IPS-NIHi7 (cell line): Measurements from ENCODE around the gene LAD1.

ENCODE experiments used
- DNase-seq: peaks from one replicate; pipeline ENCODE4 v3.0.0; 2012; ENCODE audit warnings: mixed read lengths; ENCODE audit errors: extremely low spot score

The LAD1 gene

DNA sequence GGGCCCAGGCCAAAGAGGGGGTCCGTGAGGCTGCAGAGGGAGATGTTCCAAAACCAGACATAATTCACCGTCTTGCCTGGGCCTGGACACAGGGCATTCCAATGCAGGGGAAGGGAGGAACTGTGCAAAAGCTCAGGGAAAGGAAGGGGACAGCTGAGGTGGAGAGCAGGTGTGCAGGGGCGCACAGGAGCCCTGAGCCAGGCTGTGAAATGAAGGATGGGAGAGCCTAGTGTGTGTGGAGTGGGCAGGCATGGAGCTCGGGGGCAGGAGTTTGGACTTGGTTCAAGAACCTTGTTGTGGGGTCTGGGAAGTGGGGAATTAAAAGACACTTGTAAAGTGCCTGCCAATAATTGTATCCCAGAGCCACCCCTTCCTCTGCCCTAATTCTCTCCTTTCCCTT, 20.1 kb upstream of the LAD1 start:
- no peak for DNase-seq

DNA sequence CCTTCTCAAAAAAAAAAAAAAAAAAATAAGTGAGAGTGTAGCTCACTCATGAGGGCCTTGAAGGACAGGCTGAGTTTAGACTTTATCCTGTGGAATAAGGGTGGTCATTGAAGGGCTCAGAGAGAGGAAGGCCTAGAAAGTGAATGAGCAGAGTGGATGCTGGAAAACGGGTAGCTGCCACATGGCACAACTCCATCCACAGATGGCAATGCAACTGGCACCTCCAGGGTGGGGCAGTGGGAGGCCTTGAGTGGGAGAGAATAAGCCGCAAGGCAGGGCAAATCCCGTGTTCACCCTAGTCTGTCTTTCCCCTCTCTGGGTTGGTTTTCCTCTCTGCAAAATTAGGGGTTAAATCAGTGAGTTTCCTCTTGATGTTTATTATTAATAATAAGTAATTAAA, 19.3 kb upstream of the LAD1 start:
- DNase-seq: no peak

- DNase-seq: no peak
These were observed 15.1 kb upstream of the LAD1 start for GRCh38 chr1:201414051-201414738.

DNA sequence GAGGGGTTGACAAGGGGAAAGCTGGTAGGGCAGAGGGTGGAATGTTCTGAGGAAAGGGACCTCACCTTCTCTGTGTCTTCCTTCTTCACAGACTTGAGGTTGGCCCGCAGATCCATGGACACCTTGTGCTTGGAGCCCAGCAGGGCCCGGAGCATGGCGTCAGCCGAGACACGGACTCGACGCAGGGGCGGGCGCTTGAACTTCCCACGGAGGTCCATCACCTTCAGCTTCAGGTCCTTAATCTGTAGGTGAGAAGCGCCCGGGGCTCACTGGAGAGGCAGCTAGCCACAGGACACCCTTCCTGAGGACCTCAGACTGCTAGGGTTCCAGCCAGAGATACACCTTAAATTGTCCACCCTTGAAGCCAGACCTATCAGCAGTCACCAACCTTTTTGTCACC, 12.2 kb upstream of the LAD1 start:
- DNase-seq: no peak

GRCh38 chr1:201409440-201409839, 10.3 kb upstream of the LAD1 start:
- no peak for DNase-seq

DNA sequence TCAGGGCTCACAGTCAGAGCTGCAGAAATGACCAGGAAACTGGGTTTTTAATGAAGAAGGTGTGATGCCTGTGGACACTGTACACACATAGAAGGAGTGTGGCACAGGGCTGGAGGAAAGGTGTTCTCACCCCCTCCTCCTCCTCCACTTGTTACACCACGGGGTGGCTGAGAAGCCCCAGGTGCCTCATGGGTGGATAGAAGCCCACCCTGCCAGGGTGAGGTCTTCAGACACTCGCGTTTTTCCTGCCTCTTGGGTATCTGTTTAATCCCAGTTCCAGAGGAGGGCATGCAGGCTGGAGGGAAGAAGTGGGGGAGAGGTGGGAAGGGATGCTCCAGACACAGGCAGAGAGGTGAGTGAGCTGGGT, 9.7 kb upstream of the LAD1 start:
- DNase-seq: no peak

- peak; percentile 94 for DNase-seq
These were observed 9.2 kb upstream of the LAD1 start for GRCh38 chr1:201408176-201408833.

- no peak for DNase-seq
These were observed 7.8 kb upstream of the LAD1 start for GRCh38 chr1:201406831-201407406.

DNA sequence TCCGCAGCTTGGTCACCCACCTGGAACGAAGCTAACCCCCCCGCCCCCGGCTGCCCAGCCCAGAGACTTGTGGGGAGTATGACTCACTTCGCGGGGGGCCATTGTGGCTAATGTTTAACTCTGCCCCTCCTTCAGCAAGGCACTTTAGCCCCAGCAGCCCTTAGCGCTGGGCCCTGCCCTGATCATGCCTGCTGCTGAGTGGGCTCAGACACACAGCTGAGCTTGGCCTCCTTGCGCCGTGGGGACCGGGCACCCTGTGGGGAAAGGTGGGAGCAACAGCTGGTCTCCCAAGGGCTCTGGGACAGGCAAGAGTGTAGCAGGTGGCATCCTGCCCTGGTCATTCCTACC, 6.3 kb upstream of the LAD1 start:
- DNase-seq: no peak

- DNase-seq: no peak
These were observed 5.8 kb upstream of the LAD1 start for GRCh38 chr1:201404722-201405483.

GRCh38 chr1:201404055-201404454, 4.9 kb upstream of the LAD1 start:
- DNase-seq: no peak

GRCh38 chr1:201403359-201403758, 4.2 kb upstream of the LAD1 start:
- DNase-seq: no peak

- no peak for DNase-seq
These were observed 2.6 kb upstream of the LAD1 start for GRCh38 chr1:201401700-201402099.

DNA sequence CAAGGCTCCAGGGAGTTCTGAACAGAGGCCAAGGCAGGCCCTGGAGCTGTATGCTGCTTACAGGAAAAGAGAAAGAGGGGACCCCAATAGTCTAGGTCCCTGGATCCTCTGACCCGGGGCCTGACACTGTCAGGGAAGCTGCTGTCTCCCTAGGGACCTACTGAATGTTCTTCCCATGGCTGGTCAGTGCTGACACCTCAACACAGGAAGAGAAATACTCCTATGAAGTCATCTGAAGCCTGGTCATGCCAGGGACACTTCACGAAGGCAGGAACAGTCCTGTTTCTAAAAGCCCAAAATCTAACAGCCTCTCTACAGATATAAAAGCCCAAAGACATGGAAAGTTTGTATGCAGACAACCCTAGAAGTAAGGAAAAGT, 1.7 kb upstream of the LAD1 start:
- no peak for DNase-seq

GRCh38 chr1:201400212-201400851, 1.2 kb upstream of the LAD1 start:
- DNase-seq: no peak

DNA sequence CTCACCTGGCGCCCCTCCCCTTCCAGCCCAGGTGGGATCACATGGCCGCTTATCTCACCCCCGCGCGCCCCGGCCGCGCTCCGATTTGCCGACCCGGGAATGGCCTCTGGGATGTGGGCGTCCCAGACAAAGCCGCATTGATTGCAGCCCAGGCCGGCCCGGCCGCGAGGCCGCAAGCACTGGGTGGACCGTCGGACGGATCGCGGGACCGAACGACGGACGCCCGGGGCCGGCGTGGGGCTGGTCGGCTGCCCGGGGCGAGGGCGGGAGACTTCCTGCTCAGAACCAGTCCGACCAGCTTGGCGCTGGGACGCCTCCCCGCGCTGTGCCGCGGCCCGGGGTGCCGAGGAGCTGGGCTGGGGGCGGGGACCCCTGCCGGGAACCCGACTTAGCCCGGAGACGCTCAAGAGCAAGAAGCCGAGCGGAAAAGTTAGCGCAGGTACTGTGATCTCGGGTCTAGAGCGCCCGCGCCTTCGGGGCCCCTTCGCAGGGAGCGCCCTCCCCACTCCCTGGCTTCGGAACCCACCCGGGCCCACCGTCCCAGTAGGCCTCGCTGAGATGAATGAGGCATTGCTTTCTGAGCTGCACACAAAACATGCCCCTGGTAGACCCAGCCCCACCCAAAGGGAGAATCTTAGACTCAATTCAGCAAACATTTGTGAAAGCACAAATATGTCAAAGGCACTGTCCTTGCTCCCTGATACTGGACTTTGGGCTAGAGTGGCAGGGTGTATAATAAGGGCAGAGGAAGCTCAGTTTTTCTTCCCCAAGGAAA, 415 bp upstream of the LAD1 start:
- peak; percentile 84 for DNase-seq

GRCh38 chr1:201397675-201398074, 1.4 kb downstream of the LAD1 start:
- DNase-seq: no peak

DNA sequence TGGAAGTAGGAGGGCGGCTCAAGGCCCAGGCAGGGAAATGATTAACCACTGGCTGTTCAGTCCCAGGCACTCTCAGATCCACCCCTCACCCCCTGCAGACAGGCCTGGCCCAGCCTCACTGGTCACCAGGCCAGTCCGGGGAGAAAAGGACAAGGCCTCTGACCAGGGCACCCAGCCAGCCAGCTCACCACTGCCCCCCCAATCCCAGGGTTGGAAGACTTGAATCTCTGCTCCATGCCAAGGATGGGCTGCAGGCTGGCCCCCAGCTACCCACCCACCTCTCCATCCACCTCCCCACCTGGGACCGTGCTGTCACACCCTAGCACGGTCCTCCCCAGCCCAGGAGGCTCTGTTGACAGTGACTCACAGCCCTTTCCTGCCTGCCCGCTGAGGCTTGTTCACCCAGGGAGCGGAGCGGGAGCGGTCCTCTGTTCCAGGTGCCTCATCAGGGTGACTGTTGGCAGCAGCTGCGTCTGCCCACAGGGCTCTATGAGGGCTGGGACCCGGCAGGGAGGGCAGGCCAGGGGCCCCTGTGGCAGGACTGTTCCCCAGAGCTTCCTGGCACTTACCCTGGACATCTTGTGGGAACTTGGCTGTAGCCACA, 2.2 kb downstream of the LAD1 start:
- no peak for DNase-seq

- no peak for DNase-seq
These were observed 3.2 kb downstream of the LAD1 start for GRCh38 chr1:201395936-201396335.

DNA sequence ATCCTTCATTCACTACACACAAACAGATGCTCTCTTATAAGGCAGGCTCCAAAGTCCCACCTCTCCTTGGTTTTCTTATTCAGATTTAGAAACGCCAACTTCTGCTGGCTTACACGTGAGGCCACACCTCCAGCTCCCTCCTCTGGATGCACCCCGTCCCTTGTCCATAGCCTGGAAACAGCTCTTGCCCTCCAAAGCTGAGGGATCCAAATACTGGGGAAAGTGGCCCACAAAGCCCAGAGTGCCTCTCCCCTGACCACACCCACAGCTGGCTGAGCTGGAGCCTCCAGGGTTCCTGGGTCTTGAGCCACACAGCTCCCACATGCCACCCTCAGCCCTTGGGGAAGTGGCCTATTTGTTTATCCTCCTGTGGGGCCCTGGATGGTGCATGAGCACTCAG, 4.5 kb downstream of the LAD1 start:
- no peak for DNase-seq

DNA sequence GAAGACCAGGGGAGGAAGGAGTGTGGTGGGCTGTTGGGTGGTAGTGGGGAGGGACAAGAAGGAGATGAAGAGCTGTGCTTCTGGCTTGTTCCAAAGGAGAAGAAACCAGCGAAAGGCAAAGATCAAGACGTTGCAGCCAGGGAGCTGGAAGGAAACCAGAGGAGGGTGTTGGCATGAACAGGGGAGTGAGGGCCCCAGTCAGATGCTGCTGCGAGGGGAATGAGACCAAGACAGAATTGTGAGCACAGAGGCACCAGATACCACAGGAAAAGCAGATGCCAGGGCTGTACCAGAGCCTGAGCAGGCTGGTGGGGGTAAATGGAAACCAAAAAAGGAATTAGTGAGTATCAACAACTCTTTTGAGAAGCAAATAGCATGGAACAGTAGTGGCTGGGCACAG, 6.0 kb downstream of the LAD1 start:
- DNase-seq: no peak
